ENCODE data around the gene C1orf115. TPM values are rescaled to one million over a fixed set of nuclear protein-coding genes. Genes with fewer than 3 reads are reported as not detected.
"Not testable (repeated sequence)": the region's sequence is repeated elsewhere in the genome, so short reads cannot be mapped to it uniquely, and the experiment has no call there.

Gene C1orf115
- 0.02 and 0.54 TPM in 2 replicates for total RNA-seq (2014; rRNA removed; shearing (Covaris generic))

- DNase-seq (ENCODE audit: low read depth): peak; percentile 21
Measured at GRCh38 chr1:220690140-220691052, at the start of gene C1orf115. TSS of gene C1orf115 (plus strand) at chr1:220690363. CDS start at chr1:220690403, 40 bp downstream.

GRCh38 chr1:220642285-220642684 lies 47.9 kb upstream of the C1orf115 start:
- DNase-seq (ENCODE audit: low read depth): no peak

- DNase-seq (ENCODE audit: low read depth): no peak
Measured at GRCh38 chr1:220652995-220653394, 37.2 kb upstream of the C1orf115 start.

- no peak for DNase-seq (ENCODE audit: low read depth)
Measured at GRCh38 chr1:220655509-220655908, 34.7 kb upstream of the C1orf115 start.

GRCh38 chr1:220655961-220656740 lies 34.0 kb upstream of the C1orf115 start:
- no peak for DNase-seq (ENCODE audit: low read depth)

- no peak for DNase-seq (ENCODE audit: low read depth)
Measured at GRCh38 chr1:220666349-220666748, 23.8 kb upstream of the C1orf115 start.

GRCh38 chr1:220669005-220669404 lies 21.2 kb upstream of the C1orf115 start:
- no peak for DNase-seq (ENCODE audit: low read depth)

GRCh38 chr1:220670365-220670764 lies 19.8 kb upstream of the C1orf115 start:
- no peak for DNase-seq (ENCODE audit: low read depth)

GRCh38 chr1:220673921-220674320 lies 16.2 kb upstream of the C1orf115 start:
- no peak for DNase-seq (ENCODE audit: low read depth)

- no peak for DNase-seq (ENCODE audit: low read depth)
Measured at GRCh38 chr1:220677251-220677650, 12.9 kb upstream of the C1orf115 start.

GRCh38 chr1:220680085-220680687 lies 10.0 kb upstream of the C1orf115 start:
- DNase-seq (ENCODE audit: low read depth): peak; percentile 34

- DNase-seq (ENCODE audit: low read depth): peak; percentile 18
Measured at GRCh38 chr1:220681220-220681880, 8.8 kb upstream of the C1orf115 start.

- peak; percentile 6 for DNase-seq (ENCODE audit: low read depth)
Measured at GRCh38 chr1:220682901-220683576, 7.1 kb upstream of the C1orf115 start.

- not testable (repeated sequence) for DNase-seq (ENCODE audit: low read depth)
Measured at GRCh38 chr1:220683716-220684115, 6.4 kb upstream of the C1orf115 start.

GRCh38 chr1:220684890-220685289 lies 5.3 kb upstream of the C1orf115 start:
- DNase-seq (ENCODE audit: low read depth): no peak

GRCh38 chr1:220685879-220686278 lies 4.3 kb upstream of the C1orf115 start:
- DNase-seq (ENCODE audit: low read depth): peak; percentile 9

- no peak for DNase-seq (ENCODE audit: low read depth)
Measured at GRCh38 chr1:220687809-220688208, 2.4 kb upstream of the C1orf115 start.

- no peak for DNase-seq (ENCODE audit: low read depth)
Measured at GRCh38 chr1:220689666-220690065, 497 bp upstream of the C1orf115 start.

GRCh38 chr1:220691053-220691684 lies 1.0 kb downstream of the C1orf115 start:
- no peak for DNase-seq (ENCODE audit: low read depth)

GRCh38 chr1:220692436-220693228 lies 2.5 kb downstream of the C1orf115 start:
- DNase-seq (ENCODE audit: low read depth): no peak

Data from M059J (cell line).